Colonic mucosa (tissue), 4 donors: Measurements from ENCODE around the gene CPEB3. TPM values are rescaled to one million over a fixed set of nuclear protein-coding genes. Genes with fewer than 3 reads are reported as not detected.
"Not testable (repeated sequence)": the region's sequence is repeated elsewhere in the genome, so short reads cannot be mapped to it uniquely, and the experiment has no call there.

Experiments used
- DNase-seq: peaks from one replicate; pipeline ENCODE4 v3.0.0-alpha.2; 2020
- H3K27ac ChIP-seq: fragments of 200-600 bp; one replicate; pipeline ENCODE4 v1.8.0; 2021
- H3K27me3 ChIP-seq: fragments of 200-600 bp; one replicate; pipeline ENCODE4 v1.8.0; 2021
- H3K36me3 ChIP-seq: fragments of 200-600 bp; one replicate; pipeline ENCODE4 v1.8.0; 2021
- H3K4me1 ChIP-seq: fragments of 200-600 bp; one replicate; pipeline ENCODE4 v1.8.0; 2021; ENCODE audit warnings: mild to moderate bottlenecking
- H3K4me3 ChIP-seq: fragments of 200-600 bp; one replicate; pipeline ENCODE4 v1.8.0; 2021
- H3K9ac ChIP-seq, 2 donors: one replicate each; pipeline ENCODE4 v1.7.0; 2013; ENCODE audit warnings: control low read depth in 2 of 2, low read depth in 2 of 2, low read length in 2 of 2
- H3K9me3 ChIP-seq: fragments of 200-600 bp; one replicate; pipeline ENCODE4 v1.8.0; 2021
- CTCF ChIP-seq: fragments of 200-600 bp; IDR thresholded peaks from one replicate; pipeline ENCODE4 v1.8.0; 2022; ENCODE audit warnings: antibody characterized with exemption, mild to moderate bottlenecking
- intact Hi-C: fragments of 100-400 bp; cut with DNase I; formaldehyde crosslinking; loops from one replicate; pipeline ENCODE4 v1.14.1; 2022
- total RNA-seq, 2 donors: library from RNA; stranded (reverse); fragmentation: NEBNext Ultra II Directional in 1 of 2; extraction: Animal tissue kit (Norgen Biotek cat#: 25700) in 1 of 2; gene quantifications; one replicate each; pipeline ENCODE4 v1.2.1, GENCODE V29; 2021
- donor health status: healthy.
- donor health status: DM: no; HTN: no; CAD: no.
- donor health status: DM: no; HTN: no; CAD: no.

CPEB3 gene
- total RNA-seq, 2 donors from 2014 or later: 4.4 to 7.9 TPM

- no peak for DNase-seq
- Histone ChIP-seq H3K36me3 (no peaks in the 10 kb centered on the region), H3K9ac (no peak overlapping the region), H3K4me1 (no peaks in the 10 kb centered on the region), H3K27ac (no peak overlapping the region), H3K9me3 (no peaks in the 10 kb centered on the region), H3K27me3 (no peaks in the 10 kb centered on the region), H3K4me3 (no peak overlapping the region)
- intact Hi-C loops: no loop called here
- TF ChIP-seq CTCF: no peak
Measured at GRCh38 chr10:92121686-92122492, 169.0 kb downstream of the CPEB3 start.

- Histone ChIP-seq H3K4me1 (no peaks in the 10 kb centered on the region), H3K9ac (no peak overlapping the region), H3K27me3 (no peaks in the 10 kb centered on the region), H3K9me3 (no peaks in the 10 kb centered on the region), H3K27ac (no peak overlapping the region), H3K4me3 (no peak overlapping the region), H3K36me3 (no peaks in the 10 kb centered on the region)
- no peak for TF ChIP-seq CTCF
- intact Hi-C loops: no loop called here
- no peak for DNase-seq
Measured at GRCh38 chr10:92119340-92119739, 171.5 kb downstream of the CPEB3 start.

- H3K4me3 ChIP-seq, H3K27me3 ChIP-seq, H3K9me3 ChIP-seq, DNase-seq, intact Hi-C loops, H3K27ac ChIP-seq, H3K4me1 ChIP-seq, H3K36me3 ChIP-seq, H3K9ac ChIP-seq: not testable (repeated sequence)
Measured at GRCh38 chr10:92114917-92115316, 176.0 kb downstream of the CPEB3 start.

GRCh38 chr10:92113911-92114600 lies 176.8 kb downstream of the CPEB3 start:
- no peak overlapping the region for H3K27ac ChIP-seq
- H3K9me3 ChIP-seq: no peaks in the 10 kb centered on the region
- intact Hi-C loops: no loop called here
- H3K36me3 ChIP-seq: no peaks in the 10 kb centered on the region
- no peak overlapping the region for H3K4me3 ChIP-seq
- no peak for DNase-seq
- TF ChIP-seq CTCF: no peak
- no peak overlapping the region for H3K9ac ChIP-seq
- no peaks in the 10 kb centered on the region for H3K27me3 ChIP-seq
- no peaks in the 10 kb centered on the region for H3K4me1 ChIP-seq

- no peaks in the 10 kb centered on the region for H3K4me1 ChIP-seq
- no peak for DNase-seq
- H3K9ac ChIP-seq: no peak overlapping the region
- TF ChIP-seq CTCF: no peak
- intact Hi-C loops: no loop called here
- no peaks in the 10 kb centered on the region for H3K9me3 ChIP-seq
- H3K36me3 ChIP-seq: no peaks in the 10 kb centered on the region
- no peak overlapping the region for H3K4me3 ChIP-seq
- no peak overlapping the region for H3K27ac ChIP-seq
- H3K27me3 ChIP-seq: no peaks in the 10 kb centered on the region
Measured at GRCh38 chr10:92112462-92112861, 178.4 kb downstream of the CPEB3 start.
